Ishikawa (cell line): Measurements from ENCODE around the gene MGP.

Experiments used
- CREB1 ChIP-seq: IDR thresholded peaks from 2 replicates; pipeline ENCODE4 v1.6.1; 2012; ENCODE audit warnings: low read depth
- EP300 ChIP-seq: IDR thresholded peaks from 2 replicates; pipeline ENCODE4 v1.6.1; 2012; ENCODE audit warnings: borderline replicate concordance
- FOXM1 ChIP-seq: IDR thresholded peaks from 2 replicates; pipeline ENCODE4 v1.6.1; 2012; ENCODE audit warnings: low read depth, borderline replicate concordance
- TAF1 ChIP-seq: IDR thresholded peaks from 2 replicates; pipeline ENCODE4 v1.6.1; 2012; ENCODE audit warnings: low read depth, mild to moderate bottlenecking
- TCF12 ChIP-seq: IDR thresholded peaks from 2 replicates; pipeline ENCODE4 v1.6.1; 2012; ENCODE audit warnings: low read depth
- TEAD4 ChIP-seq: IDR thresholded peaks from 2 replicates; pipeline ENCODE4 v1.6.1; 2012
- YY1 ChIP-seq: IDR thresholded peaks from 2 replicates; pipeline ENCODE4 v1.6.1; 2012; ENCODE audit warnings: low read depth
- TF ChIP-seq, protein P1 (sequence below): IDR thresholded peaks from 2 replicates; pipeline ENCODE4 v1.6.1; 2012
- TF ChIP-seq, protein P2 (sequence below): IDR thresholded peaks from 2 replicates; pipeline ENCODE4 v1.6.1; 2012; ENCODE audit warnings: low read depth, mild to moderate bottlenecking
- TF ChIP-seq, protein P3 (sequence below): IDR thresholded peaks from 2 replicates; pipeline ENCODE4 v1.6.1; 2012

DNA sequence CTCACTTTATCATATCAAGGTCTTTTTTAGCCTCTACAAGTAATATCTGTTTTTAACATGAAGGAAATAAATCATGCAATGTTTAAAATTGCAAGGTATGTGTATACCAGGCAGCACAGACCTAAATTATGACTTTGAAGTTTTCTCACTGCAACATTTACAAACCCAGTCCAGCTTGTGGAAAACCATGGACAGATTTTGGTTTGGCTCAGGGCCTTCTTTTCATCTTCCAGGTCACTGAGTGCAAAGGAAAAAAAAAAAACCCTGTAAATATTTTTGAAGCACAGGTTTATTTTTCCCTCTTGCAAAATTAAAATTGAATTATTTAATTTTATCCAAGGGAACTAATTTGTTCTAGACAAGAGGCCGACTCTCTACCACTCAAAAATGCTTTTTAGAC is 13.8 kb downstream of the MGP start:
- TF ChIP-seq TEAD4 = no peak
- TF ChIP-seq, protein P1, sequence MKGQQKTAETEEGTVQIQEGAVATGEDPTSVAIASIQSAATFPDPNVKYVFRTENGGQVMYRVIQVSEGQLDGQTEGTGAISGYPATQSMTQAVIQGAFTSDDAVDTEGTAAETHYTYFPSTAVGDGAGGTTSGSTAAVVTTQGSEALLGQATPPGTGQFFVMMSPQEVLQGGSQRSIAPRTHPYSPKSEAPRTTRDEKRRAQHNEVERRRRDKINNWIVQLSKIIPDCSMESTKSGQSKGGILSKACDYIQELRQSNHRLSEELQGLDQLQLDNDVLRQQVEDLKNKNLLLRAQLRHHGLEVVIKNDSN = no peak
- TF ChIP-seq YY1 = no peak
- TF ChIP-seq, protein P2, sequence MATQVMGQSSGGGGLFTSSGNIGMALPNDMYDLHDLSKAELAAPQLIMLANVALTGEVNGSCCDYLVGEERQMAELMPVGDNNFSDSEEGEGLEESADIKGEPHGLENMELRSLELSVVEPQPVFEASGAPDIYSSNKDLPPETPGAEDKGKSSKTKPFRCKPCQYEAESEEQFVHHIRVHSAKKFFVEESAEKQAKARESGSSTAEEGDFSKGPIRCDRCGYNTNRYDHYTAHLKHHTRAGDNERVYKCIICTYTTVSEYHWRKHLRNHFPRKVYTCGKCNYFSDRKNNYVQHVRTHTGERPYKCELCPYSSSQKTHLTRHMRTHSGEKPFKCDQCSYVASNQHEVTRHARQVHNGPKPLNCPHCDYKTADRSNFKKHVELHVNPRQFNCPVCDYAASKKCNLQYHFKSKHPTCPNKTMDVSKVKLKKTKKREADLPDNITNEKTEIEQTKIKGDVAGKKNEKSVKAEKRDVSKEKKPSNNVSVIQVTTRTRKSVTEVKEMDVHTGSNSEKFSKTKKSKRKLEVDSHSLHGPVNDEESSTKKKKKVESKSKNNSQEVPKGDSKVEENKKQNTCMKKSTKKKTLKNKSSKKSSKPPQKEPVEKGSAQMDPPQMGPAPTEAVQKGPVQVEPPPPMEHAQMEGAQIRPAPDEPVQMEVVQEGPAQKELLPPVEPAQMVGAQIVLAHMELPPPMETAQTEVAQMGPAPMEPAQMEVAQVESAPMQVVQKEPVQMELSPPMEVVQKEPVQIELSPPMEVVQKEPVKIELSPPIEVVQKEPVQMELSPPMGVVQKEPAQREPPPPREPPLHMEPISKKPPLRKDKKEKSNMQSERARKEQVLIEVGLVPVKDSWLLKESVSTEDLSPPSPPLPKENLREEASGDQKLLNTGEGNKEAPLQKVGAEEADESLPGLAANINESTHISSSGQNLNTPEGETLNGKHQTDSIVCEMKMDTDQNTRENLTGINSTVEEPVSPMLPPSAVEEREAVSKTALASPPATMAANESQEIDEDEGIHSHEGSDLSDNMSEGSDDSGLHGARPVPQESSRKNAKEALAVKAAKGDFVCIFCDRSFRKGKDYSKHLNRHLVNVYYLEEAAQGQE = no peak
- TF ChIP-seq, protein P3, sequence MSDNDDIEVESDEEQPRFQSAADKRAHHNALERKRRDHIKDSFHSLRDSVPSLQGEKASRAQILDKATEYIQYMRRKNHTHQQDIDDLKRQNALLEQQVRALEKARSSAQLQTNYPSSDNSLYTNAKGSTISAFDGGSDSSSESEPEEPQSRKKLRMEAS = no peak
- no peak for TF ChIP-seq TCF12
- TF ChIP-seq FOXM1 = no peak
- no peak for TF ChIP-seq CREB1
- no peak for TF ChIP-seq TAF1
- no peak for TF ChIP-seq EP300
